HepG2 (cell line): ENCODE data around the gene P3H4. TPM values are rescaled to one million over a fixed set of nuclear protein-coding genes. Genes with fewer than 3 reads are reported as not detected.

Source experiments
- CSRNP2 ChIP-seq: sonication (generic); formaldehyde crosslinking; conservative IDR thresholded peaks from 2 replicates; pipeline ENCODE4 v1.8.0; 2022; ENCODE audit warnings: low read depth, missing genetic modification reagents
- FUBP1 ChIP-seq: sonication (generic); formaldehyde crosslinking; IDR thresholded peaks from 2 replicates; pipeline ENCODE4 v1.5.1; 2020; ENCODE audit warnings: missing genetic modification reagents, mild to moderate bottlenecking, borderline replicate concordance
- PATZ1 ChIP-seq: sonication (generic); formaldehyde crosslinking; IDR thresholded peaks from 2 replicates; pipeline ENCODE4 v1.4.0; 2020; ENCODE audit warnings: missing genetic modification reagents
- SP4 ChIP-seq: sonication (generic); formaldehyde crosslinking; IDR thresholded peaks from 2 replicates; pipeline ENCODE4 v1.8.1; 2023; ENCODE audit warnings: mild to moderate bottlenecking, missing genetic modification reagents
- ZNF263 ChIP-seq: sonication (generic); formaldehyde crosslinking; IDR thresholded peaks from 2 replicates; pipeline ENCODE4 v1.4.0; 2020; ENCODE audit warnings: missing genetic modification reagents
- ZNF318 ChIP-seq: sonication (generic); formaldehyde crosslinking; IDR thresholded peaks from 2 replicates; pipeline ENCODE4 v1.4.0; 2020; ENCODE audit warnings: mild to moderate bottlenecking, missing genetic modification reagents
- ZNF512 ChIP-seq: sonication (generic); formaldehyde crosslinking; IDR thresholded peaks from 2 replicates; pipeline ENCODE4 v1.4.0; 2020; ENCODE audit warnings: mild to moderate bottlenecking, missing genetic modification reagents
- ZNF800 ChIP-seq: sonication (generic); formaldehyde crosslinking; IDR thresholded peaks from 2 replicates; pipeline ENCODE4 v1.4.0; 2020; ENCODE audit warnings: missing genetic modification reagents
- polyA plus RNA-seq, 8 experiments: library from polyadenylated mRNA; depleted of rRNA in 3 of 8; stranded (reverse) in 7 of 8; unstranded in 1 of 8; fragments of >200 nt; fragmentation: Illumina TruSeq in 4 of 8; extraction: Trizol in 4 of 8; gene quantifications; 2 replicates each; pipeline versions ENCODE4 v1.2.1 to v1.2.3, GENCODE V29; 2011 to 2016; ENCODE audit warnings: low read depth in 4 of 8, missing spikeins in 1 of 8, mixed read lengths in 1 of 8; ENCODE audit not compliant: insufficient read depth in 1 of 8
- total RNA-seq, 5 experiments: library from RNA; depleted of rRNA; stranded (reverse); fragments of >200 nt; fragmentation: Illumina TruSeq; extraction: Trizol; gene quantifications; 2 replicates each; pipeline ENCODE4 v1.2.3, GENCODE V29; 2016; ENCODE audit warnings: low read depth in 1 of 5

P3H4 gene
- total and polyA plus RNA-seq, 2 of the 13 experiments (the other 11 are each of a cell fraction or from before 2014, with no cell fraction given): 37.1 to 50.6 TPM

GRCh38 chr17:41800601-41801373 is 11.0 kb downstream of the P3H4 start (continued):
- TF ChIP-seq ZNF512 (no peak), ZNF800 (CRISPR knock-in tag) (no peak; the same call in 1 of the 2 replicates), ZNF318 (CRISPR knock-in tag) (0 out of 2 replicates have a peak, but pooled peaks have one; percentile 42), PATZ1 (peak; percentile 87), FUBP1 (CRISPR knock-in tag) (no peak), ZNF263 (CRISPR knock-in tag) (peak; percentile 94), CSRNP2 (CRISPR knock-in tag) (no peak), SP4 (CRISPR knock-in tag) (peak; percentile 67; the same call in 1 of the 2 replicates)
